RWPE1 (cell line): ENCODE measurements around the gene COL19A1.

Source experiments
- CTCF ChIA-PET: fragments of 350-600 bp; sonication (Branson Sonifier 250); formaldehyde crosslinking; extraction: SDS; loops from one replicate; lab custom pipeline; 2021; lab: Yijun Ruan, JAX
- POLR2A ChIA-PET: fragments of 400-600 bp; formaldehyde crosslinking; extraction: SDS; loops from one replicate; lab custom pipeline; 2020; ENCODE audit warnings: antibody characterized with exemption; ENCODE audit not compliant: low non-redundant PET; lab: Yijun Ruan, JAX
- DNase-seq: peaks from one replicate; pipeline ENCODE4 v3.0.0; 2012; ENCODE audit warnings: low spot score
- H3K27ac ChIP-seq: fragments of 450-650 bp; 2 replicates; pipeline ENCODE4 v1.5.1; 2017
- TF ChIP-seq, protein P1 (sequence below): fragments of 450-650 bp; conservative IDR thresholded peaks from 2 replicates; pipeline ENCODE4 v1.5.1; 2017; ENCODE audit warnings: low read depth, mild to moderate bottlenecking

Gene COL19A1

DNA sequence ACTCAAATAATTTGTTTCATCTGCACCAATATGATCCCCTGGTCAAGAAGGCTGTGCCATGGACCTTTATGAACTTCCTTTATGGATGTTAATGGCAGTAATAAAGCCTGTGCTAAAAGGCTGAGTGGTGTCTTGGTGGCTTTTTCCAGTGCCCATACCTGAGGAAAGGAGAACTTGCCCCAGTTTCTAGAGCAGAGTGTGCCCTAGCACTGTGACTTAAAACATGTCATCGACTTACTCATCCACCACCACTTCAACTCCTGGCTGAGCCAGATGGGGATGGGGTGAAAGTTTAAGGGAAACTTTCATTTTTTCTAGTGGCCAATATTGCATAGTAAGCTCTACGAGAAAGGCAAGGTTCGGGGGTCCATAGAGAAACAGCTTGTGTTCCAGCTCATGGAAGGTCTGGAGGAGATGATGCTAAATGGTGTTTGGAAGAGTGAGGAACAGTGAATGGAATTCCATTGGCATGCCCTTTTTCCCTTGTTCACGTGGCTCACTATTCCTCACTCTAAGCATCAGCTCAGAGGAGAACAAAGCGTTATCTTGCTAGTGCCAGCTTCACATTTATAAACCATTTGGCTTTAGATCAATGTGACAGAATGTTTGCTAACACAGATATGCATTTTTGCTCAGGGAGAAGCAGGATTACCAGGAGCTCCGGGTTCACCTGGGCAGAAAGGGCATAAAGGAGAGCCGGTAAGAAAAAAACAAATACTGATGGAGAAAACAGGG is 71.2 kb downstream of the COL19A1 start:
- POLR2A ChIA-PET: no interaction called here
- CTCF ChIA-PET: no interaction called here
- no peak for DNase-seq

DNA sequence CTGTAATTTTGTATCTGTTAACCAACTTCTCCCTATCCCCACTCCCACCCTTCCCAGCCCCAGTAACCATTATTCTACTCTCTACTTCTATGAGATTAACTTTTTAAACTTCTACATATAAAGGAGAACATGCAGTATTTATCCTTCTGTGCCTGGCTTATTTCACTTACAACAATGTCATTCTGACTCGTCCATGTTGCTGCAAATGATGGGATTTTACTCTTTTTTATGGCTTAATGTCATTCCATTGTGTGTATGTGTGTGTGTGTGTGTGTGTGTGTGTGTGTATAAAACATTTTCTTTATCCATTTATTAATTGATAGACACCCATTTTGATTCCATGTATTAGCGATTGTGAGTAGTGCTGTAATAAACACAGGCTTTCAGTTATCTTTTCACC is 76.1 kb downstream of the COL19A1 start:
- CTCF ChIA-PET: no interaction called here
- TF ChIP-seq, protein P1, sequence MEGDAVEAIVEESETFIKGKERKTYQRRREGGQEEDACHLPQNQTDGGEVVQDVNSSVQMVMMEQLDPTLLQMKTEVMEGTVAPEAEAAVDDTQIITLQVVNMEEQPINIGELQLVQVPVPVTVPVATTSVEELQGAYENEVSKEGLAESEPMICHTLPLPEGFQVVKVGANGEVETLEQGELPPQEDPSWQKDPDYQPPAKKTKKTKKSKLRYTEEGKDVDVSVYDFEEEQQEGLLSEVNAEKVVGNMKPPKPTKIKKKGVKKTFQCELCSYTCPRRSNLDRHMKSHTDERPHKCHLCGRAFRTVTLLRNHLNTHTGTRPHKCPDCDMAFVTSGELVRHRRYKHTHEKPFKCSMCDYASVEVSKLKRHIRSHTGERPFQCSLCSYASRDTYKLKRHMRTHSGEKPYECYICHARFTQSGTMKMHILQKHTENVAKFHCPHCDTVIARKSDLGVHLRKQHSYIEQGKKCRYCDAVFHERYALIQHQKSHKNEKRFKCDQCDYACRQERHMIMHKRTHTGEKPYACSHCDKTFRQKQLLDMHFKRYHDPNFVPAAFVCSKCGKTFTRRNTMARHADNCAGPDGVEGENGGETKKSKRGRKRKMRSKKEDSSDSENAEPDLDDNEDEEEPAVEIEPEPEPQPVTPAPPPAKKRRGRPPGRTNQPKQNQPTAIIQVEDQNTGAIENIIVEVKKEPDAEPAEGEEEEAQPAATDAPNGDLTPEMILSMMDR: no peak
- no peak overlapping the region for H3K27ac ChIP-seq
- POLR2A ChIA-PET: no interaction called here
- no peak for DNase-seq

More for the DNA sequence above, 71.2 kb downstream of the COL19A1 start:
- TF ChIP-seq, protein P1: no peak
- H3K27ac ChIP-seq: no peak overlapping the region

DNA sequence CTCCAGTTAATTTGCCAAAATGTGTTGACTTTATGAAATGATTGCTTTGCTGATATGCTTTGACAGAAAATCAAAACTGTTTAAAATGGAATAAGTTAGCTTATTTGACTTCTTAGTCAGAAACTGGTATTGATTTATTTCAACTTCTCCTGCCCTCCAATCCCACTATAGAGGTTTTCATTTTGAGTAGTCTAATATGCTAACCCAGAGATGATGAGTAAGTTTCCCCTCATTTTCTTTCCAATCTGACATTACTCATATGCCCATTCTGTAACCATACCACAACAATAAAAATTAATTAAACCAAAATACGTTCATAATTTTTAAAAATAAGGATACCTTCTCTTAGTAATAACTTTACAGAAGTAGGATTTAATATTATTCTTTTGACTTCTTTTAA is 78.8 kb downstream of the COL19A1 start:
- POLR2A ChIA-PET: no interaction called here
- no peak overlapping the region for H3K27ac ChIP-seq
- CTCF ChIA-PET: interaction anchor here (0.7 kb wide), 1 partner anchor 13 kb away, joined by 3 read pairs; no protein-coding TSS in a partner anchor
- TF ChIP-seq, protein P1: no peak
- DNase-seq: no peak

DNA sequence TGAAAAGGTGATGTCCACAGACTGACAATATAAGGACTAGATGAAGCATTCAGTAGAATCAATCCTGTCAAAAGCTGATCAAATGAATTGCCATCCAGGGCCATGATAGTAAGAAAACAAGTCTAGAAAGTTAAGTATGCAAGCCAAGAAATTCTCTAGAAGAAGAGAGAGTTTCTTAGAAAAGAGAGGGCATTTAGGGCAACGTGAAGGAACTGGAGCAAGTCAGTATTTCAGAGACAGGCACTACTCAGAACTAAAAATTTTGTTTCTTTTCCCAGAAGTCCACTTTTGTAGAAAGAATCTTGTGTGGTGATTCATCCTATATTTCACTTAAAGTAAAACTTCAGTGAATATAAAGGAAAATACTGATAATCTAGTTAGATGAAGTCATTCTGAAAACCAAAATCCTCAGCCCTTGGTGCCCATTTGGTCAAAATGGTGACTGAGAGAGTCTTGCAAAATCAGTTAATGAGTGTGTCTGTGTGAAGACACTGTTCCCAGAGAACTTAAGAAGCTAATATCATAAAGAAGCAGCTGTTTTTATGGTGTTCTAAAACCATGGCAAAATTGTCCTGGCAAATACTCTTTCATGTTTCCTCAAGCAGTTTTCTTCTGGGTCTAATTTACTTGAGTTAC is 82.2 kb downstream of the COL19A1 start:
- ChIA-PET POLR2A (no interaction called here), CTCF (no interaction called here)
- no peak overlapping the region for H3K27ac ChIP-seq
- TF ChIP-seq, protein P1: no peak
- DNase-seq: no peak

DNA sequence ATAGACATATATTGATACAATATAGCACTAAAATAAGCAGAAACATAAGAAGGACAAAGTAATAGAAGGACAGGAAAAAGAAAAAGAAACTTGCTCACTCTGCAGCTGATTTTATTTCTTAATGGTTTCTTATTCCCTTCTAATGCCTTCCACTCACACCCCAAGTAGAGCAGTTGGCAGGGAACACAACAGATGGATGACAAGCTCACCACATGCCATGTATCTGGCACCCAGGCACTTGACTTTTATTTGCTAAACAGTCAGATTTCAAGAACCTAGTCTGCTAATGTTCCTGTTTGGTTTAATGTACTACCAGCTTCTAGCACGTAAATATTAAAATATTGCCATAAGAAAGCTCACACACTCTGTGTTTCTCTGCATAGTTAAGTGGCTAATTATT is 87.1 kb downstream of the COL19A1 start:
- no peak for DNase-seq
- H3K27ac ChIP-seq: no peak overlapping the region
- CTCF ChIA-PET: no interaction called here
- TF ChIP-seq, protein P1: no peak
- POLR2A ChIA-PET: no interaction called here

DNA sequence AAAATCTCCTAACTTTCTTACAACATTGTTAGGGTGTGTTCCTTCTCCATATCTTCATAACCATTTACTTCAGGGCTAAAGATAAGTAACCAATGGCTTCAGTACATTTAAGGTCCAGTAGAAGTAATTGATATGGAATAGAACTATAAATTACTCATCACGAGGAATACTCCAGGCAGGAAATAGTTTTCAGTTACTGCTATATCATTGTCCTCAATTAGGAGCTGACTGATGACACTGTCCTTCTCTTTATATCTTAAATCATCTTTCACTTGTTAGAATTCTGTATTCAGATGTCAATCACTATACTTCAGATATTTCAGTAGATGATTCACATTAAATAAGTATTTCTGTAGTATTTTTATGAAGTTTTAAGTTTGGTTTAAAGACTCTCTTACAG is 88.4 kb downstream of the COL19A1 start:
- no peak overlapping the region for H3K27ac ChIP-seq
- TF ChIP-seq, protein P1: no peak
- CTCF ChIA-PET: no interaction called here
- POLR2A ChIA-PET: no interaction called here
- no peak for DNase-seq
